OCI-LY7 (cell line): Measurements from ENCODE around the gene ZBTB32.

Experiments used
- EZH2phosphoT487 ChIP-seq: fragments of 200-600 bp; sonication (generic); IDR thresholded peaks from 2 replicates; pipeline ENCODE4 v1.6.1; 2018; ENCODE audit warnings: low read depth, borderline replicate concordance, mild to moderate bottlenecking, mixed run types, antibody characterized with exemption, low read length, moderate library complexity, mixed read lengths
- TF ChIP-seq, protein P1 (sequence below): fragments of 200-600 bp; sonication (generic); conservative IDR thresholded peaks from 2 replicates; pipeline ENCODE4 v1.5.1; 2014; ENCODE audit warnings: mild to moderate bottlenecking, antibody characterized with exemption, low read length, moderate library complexity, mixed read lengths

DNA sequence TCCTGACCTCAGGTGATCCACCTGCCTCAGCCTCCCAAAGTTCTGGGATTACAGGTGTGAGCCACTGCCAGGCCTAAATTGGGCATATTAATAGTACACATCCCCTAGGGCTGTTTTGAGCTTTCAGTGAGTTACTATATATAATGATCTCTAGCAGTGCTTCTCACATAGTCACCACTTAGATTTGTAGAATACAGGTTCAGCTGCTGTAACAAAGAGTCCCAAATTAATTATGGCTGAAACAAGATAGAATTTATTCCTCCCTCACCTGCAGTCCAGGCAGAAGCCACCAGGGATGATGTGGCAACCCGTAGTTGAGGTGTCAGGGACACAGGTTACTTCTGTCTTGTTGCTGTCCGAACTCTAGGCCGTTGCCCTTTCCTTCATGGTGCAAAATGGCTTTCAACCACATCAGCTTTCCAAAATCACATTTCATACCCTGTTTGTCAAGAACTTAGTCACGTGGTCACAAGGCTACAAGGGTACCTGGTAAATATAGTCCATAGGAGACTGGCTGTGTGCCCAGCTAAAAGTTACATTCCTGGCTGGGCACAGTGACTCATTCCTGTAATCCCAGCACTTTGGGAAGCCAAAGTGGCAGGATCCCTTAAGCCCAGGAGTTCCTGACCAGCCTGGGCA lies 56.5 kb downstream of the ZBTB32 start:
- TF ChIP-seq, protein P1, sequence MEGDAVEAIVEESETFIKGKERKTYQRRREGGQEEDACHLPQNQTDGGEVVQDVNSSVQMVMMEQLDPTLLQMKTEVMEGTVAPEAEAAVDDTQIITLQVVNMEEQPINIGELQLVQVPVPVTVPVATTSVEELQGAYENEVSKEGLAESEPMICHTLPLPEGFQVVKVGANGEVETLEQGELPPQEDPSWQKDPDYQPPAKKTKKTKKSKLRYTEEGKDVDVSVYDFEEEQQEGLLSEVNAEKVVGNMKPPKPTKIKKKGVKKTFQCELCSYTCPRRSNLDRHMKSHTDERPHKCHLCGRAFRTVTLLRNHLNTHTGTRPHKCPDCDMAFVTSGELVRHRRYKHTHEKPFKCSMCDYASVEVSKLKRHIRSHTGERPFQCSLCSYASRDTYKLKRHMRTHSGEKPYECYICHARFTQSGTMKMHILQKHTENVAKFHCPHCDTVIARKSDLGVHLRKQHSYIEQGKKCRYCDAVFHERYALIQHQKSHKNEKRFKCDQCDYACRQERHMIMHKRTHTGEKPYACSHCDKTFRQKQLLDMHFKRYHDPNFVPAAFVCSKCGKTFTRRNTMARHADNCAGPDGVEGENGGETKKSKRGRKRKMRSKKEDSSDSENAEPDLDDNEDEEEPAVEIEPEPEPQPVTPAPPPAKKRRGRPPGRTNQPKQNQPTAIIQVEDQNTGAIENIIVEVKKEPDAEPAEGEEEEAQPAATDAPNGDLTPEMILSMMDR, result no peak
- no peak for TF ChIP-seq EZH2phosphoT487
